IPS-18a (cell line): ENCODE results near the gene LRRC63.
A peak's percentile ranks its signal among the peaks of the same experiment; 100 is the strongest.
"Not testable (repeated sequence)": the region's sequence is repeated elsewhere in the genome, so short reads cannot be mapped to it uniquely, and the experiment has no call there.

Experiments
- H3K27ac ChIP-seq: one replicate; pipeline ENCODE4 v1.5.1; 2013; ENCODE audit warnings: low read length
- H3K27me3 ChIP-seq: one replicate; pipeline ENCODE4 v1.6.1; 2013; ENCODE audit warnings: mild to moderate bottlenecking, low read length; ENCODE audit not compliant: control insufficient read depth, insufficient read depth
- H3K36me3 ChIP-seq: one replicate; pipeline ENCODE4 v1.6.1; 2013; ENCODE audit warnings: low read depth, low read length; ENCODE audit not compliant: control insufficient read depth
- H3K4me1 ChIP-seq: one replicate; pipeline ENCODE4 v1.6.1; 2013; ENCODE audit warnings: low read depth, low read length; ENCODE audit not compliant: control insufficient read depth
- H3K4me3 ChIP-seq: one replicate; pipeline ENCODE4 v1.5.1; 2013; ENCODE audit warnings: low read length
- H3K9ac ChIP-seq: one replicate; pipeline ENCODE4 v1.6.1; 2013; ENCODE audit warnings: mild to moderate bottlenecking, low read length, moderate library complexity
- H3K9me3 ChIP-seq: one replicate; pipeline ENCODE4 v1.6.1; 2013; ENCODE audit warnings: low read depth, low read length; ENCODE audit not compliant: control insufficient read depth

The LRRC63 gene

GRCh38 chr13:46210362-46211083 lies 1.2 kb upstream of the LRRC63 start:
- H3K4me3 ChIP-seq, result no peak overlapping the region

DNA sequence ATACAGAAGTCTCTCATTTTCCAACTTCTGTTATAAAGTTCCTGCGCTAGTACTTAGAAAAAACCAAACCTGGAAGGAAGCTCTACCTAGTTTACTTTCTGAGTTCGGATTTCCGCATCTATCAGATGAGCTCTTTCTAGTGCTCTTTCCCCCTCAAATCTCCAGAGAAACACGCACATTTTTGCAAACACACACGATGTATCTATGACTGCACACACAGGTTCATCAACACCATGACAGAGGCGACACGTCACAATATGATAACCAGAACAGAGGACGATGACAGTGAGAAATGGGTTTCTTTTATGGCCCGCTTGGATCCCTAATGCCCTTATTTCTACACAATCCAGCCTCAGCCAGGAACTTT lies 629 bp upstream of the LRRC63 start:
- H3K27ac ChIP-seq, result no peak overlapping the region
- peak overlapping the region; percentile 62 for H3K4me3 ChIP-seq

More at GRCh38 chr13:46210362-46211083, 1.2 kb upstream of the LRRC63 start:
- H3K27ac ChIP-seq, result no peak overlapping the region
- H3K9ac ChIP-seq, result no peak overlapping the region
- peaks cover 25% of the 10 kb centered on the region for H3K27me3 ChIP-seq
- H3K9me3 ChIP-seq, result no peaks in the 10 kb centered on the region
- no peaks in the 10 kb centered on the region for H3K36me3 ChIP-seq
- peaks cover 12% of the 10 kb centered on the region for H3K4me1 ChIP-seq

DNA sequence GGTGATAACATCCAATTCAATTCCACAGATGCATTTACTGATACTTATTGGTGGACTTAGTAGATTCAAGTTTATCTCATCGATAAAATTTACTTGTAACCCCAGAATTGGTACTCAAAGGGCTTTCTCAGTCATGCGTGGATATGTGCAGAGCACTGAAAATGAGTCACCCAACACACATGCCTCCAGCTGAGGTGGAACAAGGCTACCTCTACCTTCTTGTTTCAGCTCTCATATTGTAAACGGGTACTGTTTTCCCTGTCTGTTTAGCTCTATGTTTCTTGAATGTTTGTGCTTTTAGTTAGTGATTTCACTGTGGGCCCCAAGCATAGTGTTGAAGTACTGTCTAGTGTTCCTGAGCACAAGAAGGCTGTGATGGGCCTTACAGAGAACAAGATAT lies 1.5 kb downstream of the LRRC63 start:
- H3K4me1 ChIP-seq, result peaks cover 5% of the 10 kb centered on the region
- no peaks in the 10 kb centered on the region for H3K36me3 ChIP-seq
- no peak overlapping the region for H3K9ac ChIP-seq
- peaks cover 25% of the 10 kb centered on the region for H3K27me3 ChIP-seq
- H3K4me3 ChIP-seq, result no peak overlapping the region
- no peaks in the 10 kb centered on the region for H3K9me3 ChIP-seq
- H3K27ac ChIP-seq, result no peak overlapping the region

More for the DNA sequence above, 629 bp upstream of the LRRC63 start:
- Histone ChIP-seq H3K9me3 (no peaks in the 10 kb centered on the region), H3K4me1 (peaks cover 12% of the 10 kb centered on the region), H3K36me3 (no peaks in the 10 kb centered on the region), H3K9ac (peak overlapping the region; percentile 19), H3K27me3 (peaks cover 25% of the 10 kb centered on the region)

DNA sequence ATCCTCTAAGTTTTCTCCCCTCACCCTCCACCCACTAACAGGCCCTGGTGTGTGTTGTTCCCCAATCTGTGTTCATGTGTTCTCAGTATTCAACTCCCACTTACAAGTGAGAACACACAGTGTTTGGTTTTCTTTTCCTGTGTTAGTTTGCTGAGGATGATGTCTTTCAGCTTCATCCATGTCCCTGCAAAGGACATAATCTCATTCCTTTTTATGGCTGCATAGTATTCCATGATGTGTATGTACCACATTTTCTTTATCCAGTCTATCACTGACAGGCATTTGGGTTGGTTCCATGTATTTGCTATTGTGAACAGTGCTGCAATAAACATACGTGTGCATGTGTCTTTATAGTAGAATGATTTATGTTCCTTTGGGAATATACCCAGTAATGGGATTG lies 3.0 kb downstream of the LRRC63 start:
- H3K4me3 ChIP-seq, H3K9ac ChIP-seq, H3K9me3 ChIP-seq, H3K27ac ChIP-seq, H3K36me3 ChIP-seq, H3K4me1 ChIP-seq: not testable (repeated sequence)
- peaks cover 25% of the 10 kb centered on the region for H3K27me3 ChIP-seq

DNA sequence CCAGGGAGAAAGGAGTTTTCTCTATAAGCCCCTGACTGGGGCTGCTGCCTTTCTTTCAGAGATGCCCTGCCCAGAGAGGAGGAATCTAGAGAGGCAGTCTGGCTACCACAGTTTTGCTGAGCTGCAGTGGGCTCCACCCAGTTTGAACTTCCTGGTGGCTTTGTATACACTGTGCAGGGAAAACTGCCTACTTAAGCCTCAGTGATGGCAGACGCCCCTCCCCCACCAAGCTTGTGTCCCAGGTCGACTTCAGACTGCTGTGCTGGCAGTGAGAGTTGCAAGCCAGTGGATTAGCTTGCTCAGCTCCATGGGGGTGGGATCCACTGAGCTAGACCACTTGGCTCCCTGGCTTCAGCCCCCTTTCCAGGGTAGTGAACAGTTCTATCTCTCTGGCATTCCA lies 8.5 kb downstream of the LRRC63 start:
- H3K27me3 ChIP-seq, H3K36me3 ChIP-seq, H3K9me3 ChIP-seq, H3K9ac ChIP-seq, H3K4me1 ChIP-seq, H3K4me3 ChIP-seq, H3K27ac ChIP-seq: not testable (repeated sequence)

GRCh38 chr13:46229251-46229650 lies 17.5 kb downstream of the LRRC63 start:
- no peaks in the 10 kb centered on the region for H3K36me3 ChIP-seq
- H3K27me3 ChIP-seq, result no peaks in the 10 kb centered on the region
- no peaks in the 10 kb centered on the region for H3K4me1 ChIP-seq

GRCh38 chr13:46232281-46232680 lies 20.6 kb downstream of the LRRC63 start:
- Histone ChIP-seq H3K27me3 (no peaks in the 10 kb centered on the region), H3K4me3 (no peak overlapping the region), H3K9me3 (no peaks in the 10 kb centered on the region), H3K36me3 (no peaks in the 10 kb centered on the region), H3K4me1 (no peaks in the 10 kb centered on the region), H3K27ac (no peak overlapping the region), H3K9ac (no peak overlapping the region)

More at GRCh38 chr13:46229251-46229650, 17.5 kb downstream of the LRRC63 start:
- Histone ChIP-seq H3K4me3 (no peak overlapping the region), H3K27ac (no peak overlapping the region), H3K9me3 (no peaks in the 10 kb centered on the region), H3K9ac (no peak overlapping the region)

DNA sequence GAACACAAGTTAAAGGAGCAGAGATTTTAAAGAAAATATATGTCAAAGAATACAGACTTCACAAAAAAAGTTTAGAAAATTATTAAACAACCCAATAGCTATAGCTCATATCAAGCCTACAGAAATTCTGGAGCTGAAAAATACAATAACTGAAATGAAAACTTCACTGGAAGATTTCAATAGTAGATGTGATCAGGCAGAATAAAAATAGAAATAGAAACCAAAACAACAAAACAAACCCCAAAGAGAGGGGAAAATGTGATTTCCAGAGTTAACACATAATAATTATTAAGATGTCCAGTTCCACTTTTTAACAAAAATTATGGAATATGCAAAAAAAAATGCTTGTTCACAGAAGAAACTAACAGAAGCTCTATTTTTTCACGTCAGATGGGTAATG lies 23.6 kb downstream of the LRRC63 start:
- Histone ChIP-seq H3K36me3 (no peaks in the 10 kb centered on the region), H3K9me3 (no peaks in the 10 kb centered on the region), H3K4me3 (no peak overlapping the region), H3K27ac (no peak overlapping the region), H3K9ac (no peak overlapping the region), H3K27me3 (no peaks in the 10 kb centered on the region), H3K4me1 (no peaks in the 10 kb centered on the region)

DNA sequence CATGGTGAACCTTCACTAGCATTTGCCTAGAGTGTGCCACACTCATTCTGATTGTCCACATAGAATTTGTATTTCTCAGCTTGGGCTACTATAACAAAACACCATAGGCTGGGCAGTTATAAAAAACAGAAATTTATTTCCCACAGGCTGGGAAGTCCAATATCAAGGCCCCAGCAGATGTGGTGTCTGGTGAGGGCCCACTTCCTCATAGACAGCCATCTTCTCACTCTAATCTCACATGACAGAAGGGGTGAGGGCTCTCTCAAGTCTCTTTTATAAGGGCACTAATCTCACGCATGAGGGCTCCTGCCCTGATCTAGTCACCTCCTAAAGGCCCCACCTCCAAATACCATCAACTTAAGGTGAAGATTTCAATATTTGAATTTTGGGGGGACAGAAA lies 53.6 kb downstream of the LRRC63 start:
- H3K36me3 ChIP-seq, result no peaks in the 10 kb centered on the region
- no peak overlapping the region for H3K4me3 ChIP-seq

GRCh38 chr13:46267166-46267565 lies 55.4 kb downstream of the LRRC63 start:
- Histone ChIP-seq H3K36me3 (no peaks in the 10 kb centered on the region), H3K9me3 (no peaks in the 10 kb centered on the region), H3K27me3 (no peaks in the 10 kb centered on the region), H3K4me3 (no peak overlapping the region), H3K9ac (no peak overlapping the region), H3K4me1 (peaks cover 6% of the 10 kb centered on the region), H3K27ac (no peak overlapping the region)

More for the DNA sequence above, 53.6 kb downstream of the LRRC63 start:
- no peaks in the 10 kb centered on the region for H3K27me3 ChIP-seq
- no peak overlapping the region for H3K9ac ChIP-seq
- no peak overlapping the region for H3K27ac ChIP-seq
- H3K9me3 ChIP-seq, result no peaks in the 10 kb centered on the region
- no peaks in the 10 kb centered on the region for H3K4me1 ChIP-seq

- no peak overlapping the region for H3K4me3 ChIP-seq
- no peaks in the 10 kb centered on the region for H3K27me3 ChIP-seq
- no peak overlapping the region for H3K27ac ChIP-seq
- H3K9me3 ChIP-seq, result no peaks in the 10 kb centered on the region
- peaks cover 6% of the 10 kb centered on the region for H3K4me1 ChIP-seq
- H3K9ac ChIP-seq, result no peak overlapping the region
- H3K36me3 ChIP-seq, result no peaks in the 10 kb centered on the region
Observed at GRCh38 chr13:46270416-46270815, 58.7 kb downstream of the LRRC63 start.

DNA sequence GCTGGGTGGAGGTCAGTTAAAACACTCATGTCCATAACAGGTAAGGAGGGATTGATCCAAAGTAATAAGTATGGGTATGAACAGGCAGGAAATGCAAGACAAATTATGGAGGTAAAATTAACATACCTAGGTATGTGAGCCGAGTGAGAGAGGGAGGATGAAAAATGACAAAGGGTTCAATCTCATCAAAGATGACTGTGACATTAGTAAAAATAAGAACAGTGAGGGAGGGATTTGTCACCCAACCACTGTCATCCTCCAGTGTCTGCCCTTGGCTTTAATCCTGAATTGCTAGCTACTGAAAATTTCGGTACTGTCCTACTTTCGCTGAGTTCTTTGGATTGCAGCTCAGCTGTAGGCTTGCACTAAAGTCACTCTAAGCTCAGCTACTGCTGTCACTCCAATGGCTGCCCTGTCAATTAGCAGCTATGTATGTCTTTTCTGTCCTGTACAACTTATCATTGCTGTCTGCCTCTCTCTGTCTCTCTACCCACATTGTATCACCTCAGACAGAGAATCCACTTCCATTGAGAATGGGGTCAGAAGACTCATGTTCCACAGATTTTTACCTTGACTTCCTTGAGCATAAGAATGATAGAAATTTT lies 62.5 kb downstream of the LRRC63 start:
- H3K9me3 ChIP-seq, result no peaks in the 10 kb centered on the region
- H3K36me3 ChIP-seq, result no peaks in the 10 kb centered on the region
- H3K27me3 ChIP-seq, result no peaks in the 10 kb centered on the region
- peaks cover 6% of the 10 kb centered on the region for H3K4me1 ChIP-seq
- no peak overlapping the region for H3K27ac ChIP-seq
- H3K4me3 ChIP-seq, result no peak overlapping the region
- no peak overlapping the region for H3K9ac ChIP-seq
